OCI-LY3 (cell line): ENCODE results near the gene TRMT112.

Experiments used
- EZH2phosphoT487 ChIP-seq: fragments of 200-600 bp; shearing (Covaris generic); IDR thresholded peaks from 2 replicates; pipeline ENCODE4 v1.6.1; 2018; ENCODE audit warnings: antibody characterized with exemption, mixed run types, low read depth
- TF ChIP-seq, protein P1 (sequence below): fragments of 200-600, 300-600 bp; sonication (generic); IDR thresholded peaks from 2 replicates; pipeline ENCODE4 v1.5.1; 2014; ENCODE audit warnings: antibody characterized with exemption, low read length, low read depth

DNA sequence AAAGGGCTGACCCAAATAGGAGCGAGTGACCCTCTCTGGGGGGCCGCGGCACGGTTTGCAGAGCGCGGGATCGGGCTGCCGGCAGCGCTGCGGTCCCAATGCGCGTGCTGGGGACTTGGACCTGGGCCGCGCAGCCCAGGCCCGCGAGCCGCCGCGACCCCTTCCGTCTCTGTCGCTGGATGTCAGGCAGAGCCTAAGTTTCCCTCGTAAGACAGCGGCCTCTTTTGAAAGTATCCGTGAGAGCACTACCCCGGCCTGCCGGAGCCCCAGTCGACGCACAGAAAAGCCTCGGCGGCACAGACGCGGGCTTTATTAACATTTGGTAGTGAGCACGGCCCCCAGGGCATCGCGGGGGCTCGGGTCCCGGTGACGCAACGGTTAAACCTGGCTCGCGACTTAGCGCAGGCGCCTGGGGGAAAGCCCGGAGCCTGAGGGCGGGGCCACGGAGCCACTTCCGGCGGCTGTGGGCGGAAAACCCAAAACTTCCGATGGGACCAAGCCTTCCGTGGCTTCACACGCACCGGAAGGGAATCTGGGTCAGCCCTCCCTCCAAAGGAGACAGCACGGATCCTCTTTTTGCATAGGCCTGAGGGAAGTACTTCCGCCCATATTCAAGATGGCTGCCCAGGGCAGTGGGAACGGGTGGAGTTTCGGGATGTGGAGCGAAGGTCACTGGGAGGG lies 47.7 kb downstream of the TRMT112 start:
- TF ChIP-seq, protein P1, sequence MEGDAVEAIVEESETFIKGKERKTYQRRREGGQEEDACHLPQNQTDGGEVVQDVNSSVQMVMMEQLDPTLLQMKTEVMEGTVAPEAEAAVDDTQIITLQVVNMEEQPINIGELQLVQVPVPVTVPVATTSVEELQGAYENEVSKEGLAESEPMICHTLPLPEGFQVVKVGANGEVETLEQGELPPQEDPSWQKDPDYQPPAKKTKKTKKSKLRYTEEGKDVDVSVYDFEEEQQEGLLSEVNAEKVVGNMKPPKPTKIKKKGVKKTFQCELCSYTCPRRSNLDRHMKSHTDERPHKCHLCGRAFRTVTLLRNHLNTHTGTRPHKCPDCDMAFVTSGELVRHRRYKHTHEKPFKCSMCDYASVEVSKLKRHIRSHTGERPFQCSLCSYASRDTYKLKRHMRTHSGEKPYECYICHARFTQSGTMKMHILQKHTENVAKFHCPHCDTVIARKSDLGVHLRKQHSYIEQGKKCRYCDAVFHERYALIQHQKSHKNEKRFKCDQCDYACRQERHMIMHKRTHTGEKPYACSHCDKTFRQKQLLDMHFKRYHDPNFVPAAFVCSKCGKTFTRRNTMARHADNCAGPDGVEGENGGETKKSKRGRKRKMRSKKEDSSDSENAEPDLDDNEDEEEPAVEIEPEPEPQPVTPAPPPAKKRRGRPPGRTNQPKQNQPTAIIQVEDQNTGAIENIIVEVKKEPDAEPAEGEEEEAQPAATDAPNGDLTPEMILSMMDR: 0 out of 2 replicates have a peak, but pooled peaks have one; percentile 8
- TF ChIP-seq EZH2phosphoT487: no peak
